Motor neuron (in vitro differentiated cells): ENCODE results near the gene NR4A2. TPM values are rescaled to one million over a fixed set of nuclear protein-coding genes. Genes with fewer than 3 reads are reported as not detected.
"Not testable (repeated sequence)": the region's sequence is repeated elsewhere in the genome, so short reads cannot be mapped to it uniquely, and the experiment has no call there.

Experiments
- ATAC-seq, 8 experiments: fragments of 200-7000 bp; cut with Tn5 transposase; replicated peaks in 6 of 8; 2 replicates each; pipeline ENCODE4 v1.8.0; 2021; ENCODE audit warnings: mild to moderate bottlenecking in 8 of 8, moderate library complexity in 8 of 8
- H3K27ac ChIP-seq, 2 donors: fragments of 250-450 bp; sonication (Bioruptor Pico); 2 replicates each; pipeline ENCODE4 v1.9.0; 2021; ENCODE audit warnings: antibody characterized with exemption in 2 of 2, mild to moderate bottlenecking in 2 of 2, moderate library complexity in 1 of 2
- H3K4me1 ChIP-seq, 2 donors: fragments of 250-450 bp; sonication (Bioruptor Pico); replicated peaks in 1 of 2; 2 replicates each; pipeline ENCODE4 v1.6.1; 2021; ENCODE audit warnings: antibody characterized with exemption in 2 of 2, mild to moderate bottlenecking in 2 of 2, moderate library complexity in 1 of 2
- H3K4me3 ChIP-seq, 5 donors: fragments of 250-450 bp; sonication (Bioruptor Pico); 2 replicates each; pipeline ENCODE4 v1.9.0; 2021; ENCODE audit warnings: antibody characterized with exemption in 5 of 5, mild to moderate bottlenecking in 5 of 5, moderate library complexity in 4 of 5
- WGBS, 10 experiments: fragments of 450-650 bp; shearing (Covaris generic); methylation state at CpG; one replicate each; pipeline ENCODE4 v1.0.0; 2022; 5-methylcytosine and 5-hydroxymethylcytosine counted together
- in situ Hi-C, 9 experiments: fragments of 400-800 bp; cut with MboI; loops; one replicate each; pipeline ENCODE4 v1.15.0; 2021; ENCODE audit warnings: low sequenced_read_pairs in 9 of 9, low pct_unique_long_range_greater_than_20kb in 2 of 9; ENCODE audit not compliant: unreplicated experiment in 9 of 9
- total RNA-seq, 8 experiments: library from RNA; unstranded; fragments of 300-600 nt; gene quantifications; 2 replicates each; pipeline versions ENCODE4 v1.2.3 to v1.2.4, GENCODE V29; 2022

Gene NR4A2
- total RNA-seq, 8 experiments from 2014 or later = 0.09 to 4.3 (median 0.91) TPM

DNA sequence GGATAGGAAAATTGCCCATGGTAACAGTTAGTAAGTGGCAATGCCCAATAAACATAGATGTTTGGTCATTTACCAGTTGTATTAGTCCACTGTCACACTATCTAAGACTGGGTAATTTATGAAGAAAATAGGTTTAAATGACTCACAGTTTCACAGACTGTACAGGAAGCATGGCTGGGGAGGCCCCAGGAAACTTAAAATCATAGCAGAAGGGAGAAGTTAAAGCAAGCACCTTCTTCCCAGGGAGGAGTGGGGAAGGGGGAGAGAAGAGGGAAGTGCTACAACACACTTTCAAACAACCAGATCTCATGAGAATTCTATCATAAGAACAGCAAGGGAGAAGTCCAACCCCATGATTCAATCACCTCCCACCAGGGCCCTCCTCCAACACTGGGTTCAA, 23.4 kb downstream of the NR4A2 start:
- in situ Hi-C loops = loop anchor here in 1 of 9 experiments (25.0 kb wide), 1 partner anchor 197 kb away; no protein-coding TSS in a partner anchor
- Histone ChIP-seq H3K27ac (no peak overlapping the region), H3K4me3 (no peak overlapping the region), H3K4me1 (no peaks in the 10 kb centered on the region)
- ATAC-seq = no peak

DNA sequence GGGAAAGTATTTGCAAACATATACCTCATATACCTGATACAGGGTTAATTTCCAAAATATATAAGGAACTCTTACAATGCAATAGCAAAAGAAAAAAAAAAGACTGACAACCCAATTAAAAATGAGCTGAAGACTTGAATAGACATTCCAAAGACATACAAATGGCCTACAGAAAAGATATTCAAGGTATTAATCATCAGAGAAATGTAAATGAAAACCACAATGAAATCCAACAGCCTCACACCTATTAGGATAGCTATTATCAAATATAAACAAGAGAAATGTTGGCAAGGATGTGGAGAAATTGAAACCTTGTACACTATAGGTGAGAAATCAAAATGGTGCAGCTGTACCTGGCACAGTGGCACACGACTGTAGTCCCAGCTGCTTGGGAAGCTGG, 25.7 kb downstream of the NR4A2 start:
- Histone ChIP-seq H3K27ac (no peak overlapping the region), H3K4me1 (no peaks in the 10 kb centered on the region), H3K4me3 (no peak overlapping the region)
- no peak for ATAC-seq
- in situ Hi-C loops = loop anchor here in 1 of 9 experiments (25.0 kb wide), 1 partner anchor 195 kb away; no protein-coding TSS in a partner anchor
- WGBS, 10 experiments = 0 to 70% (median 20%) methylated on average over 1 of the region's 1 CpG; no CpG with 5 or more reads in 5 of the 10 experiments

DNA sequence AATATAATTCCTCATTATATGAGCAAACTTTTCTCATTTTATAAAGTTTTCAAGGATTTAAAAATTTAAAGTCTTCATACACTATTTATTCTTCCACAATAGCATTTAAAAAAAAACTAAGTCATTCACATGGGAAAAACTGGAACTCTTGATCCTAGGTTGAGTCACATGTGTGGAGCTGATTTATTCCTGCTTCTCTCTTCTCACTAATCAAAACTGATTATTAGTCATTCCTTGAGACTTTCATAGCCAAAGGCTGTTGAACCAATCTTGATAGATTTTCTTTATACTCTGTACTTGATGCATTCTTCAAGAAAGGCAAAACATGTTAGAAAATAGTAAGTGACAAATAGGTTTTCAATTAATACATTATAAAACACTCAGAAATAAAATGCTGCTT, 27.4 kb downstream of the NR4A2 start:
- Histone ChIP-seq H3K4me3 (no peak overlapping the region), H3K4me1 (no peaks in the 10 kb centered on the region), H3K27ac (no peak overlapping the region)
- no peak for ATAC-seq
- in situ Hi-C loops = loop anchor here in 1 of 9 experiments (25.0 kb wide), 1 partner anchor 193 kb away; no protein-coding TSS in a partner anchor

DNA sequence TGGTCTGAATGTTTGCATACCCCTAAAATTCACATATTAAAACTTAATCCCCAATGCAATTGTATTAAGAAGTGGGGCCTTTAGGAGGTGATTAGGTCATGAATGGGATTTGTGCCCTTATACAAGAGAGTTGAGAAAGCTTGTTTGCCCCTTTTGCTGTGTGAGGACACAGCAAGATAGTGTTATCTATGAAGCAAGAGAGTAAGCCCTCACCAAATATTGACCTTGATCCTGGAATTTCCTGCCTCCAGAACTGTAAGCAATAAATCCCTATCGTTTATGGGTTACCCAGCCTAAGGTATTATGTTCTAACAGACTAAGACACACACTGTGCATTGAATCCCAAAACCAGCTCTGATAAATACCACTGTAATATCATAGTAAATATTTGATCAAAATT, 32.2 kb downstream of the NR4A2 start:
- H3K4me3 ChIP-seq = no peak overlapping the region
- 17 to 100% (median 80%) methylated on average over 1 of the region's 1 CpG; no CpG with 5 or more reads in 7 of the 10 experiments for WGBS, 10 experiments
- no peaks in the 10 kb centered on the region for H3K4me1 ChIP-seq
- in situ Hi-C loops = loop anchor here in 1 of 9 experiments (25.0 kb wide), 1 partner anchor 188 kb away; no protein-coding TSS in a partner anchor
- no peak for ATAC-seq
- no peak overlapping the region for H3K27ac ChIP-seq

DNA sequence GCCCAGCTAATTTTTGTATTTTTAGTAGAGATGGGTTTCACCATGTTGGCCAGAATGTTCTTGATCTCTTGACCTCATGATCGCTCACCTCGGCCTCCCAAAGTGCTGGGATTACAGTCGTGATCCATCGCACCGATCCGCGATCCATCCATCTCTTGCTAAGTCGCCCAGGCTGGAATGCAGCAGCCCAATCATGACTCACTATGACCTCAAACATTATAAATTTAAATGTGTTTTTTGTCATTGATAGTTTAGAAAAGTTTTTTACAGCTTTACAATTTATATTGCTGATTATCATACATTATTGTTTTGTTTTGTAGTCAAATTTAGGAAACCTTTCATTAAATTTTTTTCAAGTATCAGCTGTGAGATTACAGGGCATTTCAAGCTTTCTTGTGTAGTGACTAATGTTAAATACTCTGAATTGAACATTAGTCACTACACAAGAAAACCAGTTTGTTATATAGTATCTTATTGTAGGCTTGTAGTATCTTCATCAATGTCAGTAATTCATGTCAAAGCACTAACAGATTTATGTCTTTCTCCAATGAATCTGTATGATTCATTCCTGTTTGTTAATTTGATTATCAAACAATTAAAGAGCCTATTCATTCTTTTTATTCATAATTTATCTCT, 37.5 kb downstream of the NR4A2 start:
- in situ Hi-C loops = no loop called here
- Histone ChIP-seq H3K27ac (no peak overlapping the region), H3K4me1 (no peaks in the 10 kb centered on the region), H3K4me3 (no peak overlapping the region)
- no peak for ATAC-seq
- WGBS, 10 experiments = 79 to 97% (median 90%) methylated on average over 3 to 8 of the region's 8 CpGs; no CpG with 5 or more reads in 1 of the 10 experiments

DNA sequence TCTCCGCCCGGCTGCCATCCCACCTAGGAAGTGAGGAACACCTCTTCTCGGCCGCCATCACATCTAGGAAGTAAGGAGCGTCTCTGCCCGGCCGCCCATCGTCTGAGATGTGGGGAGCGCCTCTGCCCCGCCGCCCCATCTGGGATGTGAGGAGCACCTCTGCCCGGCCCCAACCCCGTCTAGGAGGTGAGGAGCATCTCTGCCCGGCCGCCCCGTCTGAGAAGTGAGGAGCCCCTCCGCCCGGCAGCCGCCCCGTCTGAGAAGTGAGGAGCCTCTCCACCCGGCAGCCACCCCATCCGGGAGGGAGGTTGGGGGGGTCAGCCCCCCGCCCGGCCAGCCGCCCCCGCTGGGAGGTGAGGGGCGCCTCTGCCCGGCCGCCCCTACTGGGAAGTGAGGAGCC, 39.1 kb downstream of the NR4A2 start:
- H3K4me1 ChIP-seq, H3K4me3 ChIP-seq, H3K27ac ChIP-seq, ATAC-seq, in situ Hi-C loops: not testable (repeated sequence)
- no CpG with 5 or more reads among the region's 29 CpGs for WGBS, 10 experiments

DNA sequence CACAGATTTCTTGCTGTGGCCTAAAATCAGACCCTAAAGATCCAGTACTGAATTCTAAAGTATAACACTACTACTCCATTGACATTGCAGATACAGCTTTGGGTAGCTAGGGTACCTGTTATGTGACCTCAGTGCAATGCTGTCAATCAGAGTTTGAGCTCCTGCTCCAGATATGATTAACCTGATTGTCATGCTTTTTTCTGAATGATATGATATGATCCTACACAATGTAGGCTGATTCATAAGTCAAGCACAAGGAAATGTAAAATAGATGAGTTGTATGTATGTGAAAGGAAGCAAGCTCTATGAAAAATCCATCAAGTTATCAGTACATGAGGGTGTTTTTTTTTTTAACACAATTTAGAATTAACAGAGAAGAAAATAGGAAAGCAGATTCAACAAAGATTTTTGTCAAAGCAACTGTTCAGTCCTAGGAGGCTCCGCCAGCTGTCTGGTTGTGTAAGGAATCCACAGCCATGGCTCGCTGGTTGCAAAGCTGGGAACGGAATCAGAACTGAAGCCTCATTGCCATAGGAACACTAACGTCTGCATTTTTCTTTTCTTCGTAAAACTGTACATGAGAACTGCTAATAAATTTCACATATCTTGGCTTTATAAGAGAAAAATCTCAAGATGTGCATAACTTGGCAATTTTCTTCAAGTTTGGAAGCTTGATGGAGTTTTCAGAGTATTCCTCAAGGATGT, 52.9 kb downstream of the NR4A2 start:
- no peak for ATAC-seq
- WGBS, 10 experiments = 9 to 94% (median 79%) methylated on average over 4 to 5 of the region's 5 CpGs; no CpG with 5 or more reads in 2 of the 10 experiments
- Histone ChIP-seq H3K4me1 (no peaks in the 10 kb centered on the region), H3K27ac (no peak overlapping the region), H3K4me3 (no peak overlapping the region)
- in situ Hi-C loops = no loop called here

Other genes with a start within 250 kb of the NR4A2 start
- 10 to 100 TPM in 3 of 8 experiments, 1 to 10 TPM in 5; 2.1 to 69.3 (median 6.9) TPM for gene GPD2, start 103.7 kb upstream of the NR4A2 start, total RNA-seq